AG09319 (cell line): ENCODE data around the gene MRPL12.

Experiments
- DNase-seq: peaks from one replicate; pipeline ENCODE4 v3.0.0-alpha.2; 2010; ENCODE audit warnings: low read depth; ENCODE audit errors: extremely low read depth
- TF ChIP-seq, protein P1 (sequence below): IDR thresholded peaks from 2 replicates; pipeline ENCODE4 v1.5.1; 2011; ENCODE audit warnings: low read depth, mild to moderate bottlenecking, inconsistent platforms, low read length, moderate library complexity

MRPL12 gene

DNA sequence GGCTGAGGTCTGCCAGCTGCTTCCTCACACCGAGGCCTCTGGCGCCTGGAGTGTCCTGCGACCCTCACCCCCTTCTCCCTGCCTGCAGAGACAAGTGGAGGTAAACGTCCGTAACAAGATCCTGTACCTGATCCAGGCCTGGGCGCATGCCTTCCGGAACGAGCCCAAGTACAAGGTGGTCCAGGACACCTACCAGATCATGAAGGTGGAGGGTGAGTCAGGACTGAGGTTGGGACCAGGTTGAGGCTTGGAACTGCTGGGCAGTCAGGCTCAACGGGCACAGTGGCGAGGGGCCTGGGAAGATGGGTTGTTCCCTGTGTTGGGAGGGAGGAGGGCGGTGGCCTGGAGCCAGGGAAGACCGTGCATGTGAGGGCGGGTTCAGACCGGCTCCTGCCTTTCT lies 14.6 kb upstream of the MRPL12 start:
- TF ChIP-seq, protein P1, sequence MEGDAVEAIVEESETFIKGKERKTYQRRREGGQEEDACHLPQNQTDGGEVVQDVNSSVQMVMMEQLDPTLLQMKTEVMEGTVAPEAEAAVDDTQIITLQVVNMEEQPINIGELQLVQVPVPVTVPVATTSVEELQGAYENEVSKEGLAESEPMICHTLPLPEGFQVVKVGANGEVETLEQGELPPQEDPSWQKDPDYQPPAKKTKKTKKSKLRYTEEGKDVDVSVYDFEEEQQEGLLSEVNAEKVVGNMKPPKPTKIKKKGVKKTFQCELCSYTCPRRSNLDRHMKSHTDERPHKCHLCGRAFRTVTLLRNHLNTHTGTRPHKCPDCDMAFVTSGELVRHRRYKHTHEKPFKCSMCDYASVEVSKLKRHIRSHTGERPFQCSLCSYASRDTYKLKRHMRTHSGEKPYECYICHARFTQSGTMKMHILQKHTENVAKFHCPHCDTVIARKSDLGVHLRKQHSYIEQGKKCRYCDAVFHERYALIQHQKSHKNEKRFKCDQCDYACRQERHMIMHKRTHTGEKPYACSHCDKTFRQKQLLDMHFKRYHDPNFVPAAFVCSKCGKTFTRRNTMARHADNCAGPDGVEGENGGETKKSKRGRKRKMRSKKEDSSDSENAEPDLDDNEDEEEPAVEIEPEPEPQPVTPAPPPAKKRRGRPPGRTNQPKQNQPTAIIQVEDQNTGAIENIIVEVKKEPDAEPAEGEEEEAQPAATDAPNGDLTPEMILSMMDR = no peak
- DNase-seq = no peak

DNA sequence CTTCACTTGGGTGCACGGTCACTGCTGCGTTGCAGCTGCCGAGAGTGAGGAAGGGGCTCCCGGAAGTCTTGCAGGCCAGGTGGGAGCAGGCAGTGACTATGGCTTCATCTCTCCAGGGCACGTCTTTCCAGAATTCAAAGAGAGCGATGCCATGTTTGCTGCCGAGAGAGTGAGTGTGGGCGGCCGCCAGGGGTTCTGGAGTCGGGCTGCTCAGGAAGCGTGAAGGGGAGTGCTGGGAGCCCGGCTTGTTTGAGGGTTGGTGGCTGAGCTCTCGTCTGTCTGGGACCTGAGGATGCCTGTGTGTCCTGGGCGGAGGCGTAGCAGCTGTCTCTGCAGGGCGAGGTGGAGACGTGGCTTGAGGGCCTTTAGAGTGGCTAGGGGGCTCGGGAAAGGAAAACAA lies 13.1 kb upstream of the MRPL12 start:
- TF ChIP-seq, protein P1 = no peak
- no peak for DNase-seq

DNA sequence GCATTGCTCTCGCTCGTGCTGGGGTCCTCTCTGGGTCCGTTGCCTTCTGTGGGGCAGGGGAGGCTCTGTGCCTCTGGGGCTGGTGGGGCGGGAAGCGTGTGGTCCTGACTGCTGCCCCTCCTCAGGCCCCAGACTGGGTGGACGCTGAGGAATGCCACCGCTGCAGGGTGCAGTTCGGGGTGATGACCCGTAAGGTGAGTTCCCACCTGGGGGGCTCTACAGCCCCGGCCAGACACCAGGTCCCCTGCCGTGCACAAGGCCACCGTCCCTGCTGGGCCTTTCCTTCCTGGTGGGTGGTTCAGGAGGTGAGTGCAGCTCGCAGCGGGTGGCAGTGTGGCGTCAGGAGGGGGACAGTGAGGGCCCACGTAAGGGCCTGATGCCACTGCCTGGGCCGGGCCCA lies 12.6 kb upstream of the MRPL12 start:
- no peak for DNase-seq
- TF ChIP-seq, protein P1 = no peak

DNA sequence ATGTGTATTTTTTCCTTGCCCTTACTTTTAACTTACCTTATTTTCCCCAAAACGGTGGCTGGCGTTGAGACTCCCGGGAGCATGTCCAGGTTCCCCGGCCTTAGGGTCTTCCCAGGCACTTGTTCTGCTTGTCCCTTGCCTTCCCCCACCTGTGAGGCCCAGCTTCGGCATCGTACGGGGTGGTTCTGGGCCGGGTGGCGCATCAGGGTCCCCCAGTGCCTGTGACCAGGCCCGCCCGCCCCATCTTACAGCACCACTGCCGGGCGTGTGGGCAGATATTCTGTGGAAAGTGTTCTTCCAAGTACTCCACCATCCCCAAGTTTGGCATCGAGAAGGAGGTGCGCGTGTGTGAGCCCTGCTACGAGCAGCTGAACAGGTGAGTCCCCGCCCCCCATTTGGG lies 12.0 kb upstream of the MRPL12 start:
- TF ChIP-seq, protein P1 = no peak
- DNase-seq = no peak

DNA sequence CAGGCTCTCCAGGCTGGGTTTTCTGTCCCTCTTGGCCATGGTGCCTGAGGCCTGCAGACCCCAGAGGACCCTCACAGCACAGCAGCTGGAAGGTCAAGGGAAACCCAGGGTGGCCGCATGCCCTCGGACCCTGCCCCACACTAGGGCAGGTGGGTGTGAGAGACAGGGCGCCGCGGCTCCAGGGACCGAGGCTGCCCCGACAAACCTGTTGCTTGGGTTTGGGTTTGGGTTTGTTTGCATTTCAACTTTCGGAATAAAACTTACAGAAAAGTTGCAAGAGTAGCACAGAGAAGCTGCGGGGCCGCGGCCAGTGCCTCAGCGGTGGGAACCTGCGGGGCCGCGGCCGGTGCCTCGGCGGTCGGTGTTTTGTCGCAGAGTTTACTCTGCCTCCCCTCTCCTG lies 11.6 kb upstream of the MRPL12 start:
- TF ChIP-seq, protein P1 = no peak
- DNase-seq = no peak

DNA sequence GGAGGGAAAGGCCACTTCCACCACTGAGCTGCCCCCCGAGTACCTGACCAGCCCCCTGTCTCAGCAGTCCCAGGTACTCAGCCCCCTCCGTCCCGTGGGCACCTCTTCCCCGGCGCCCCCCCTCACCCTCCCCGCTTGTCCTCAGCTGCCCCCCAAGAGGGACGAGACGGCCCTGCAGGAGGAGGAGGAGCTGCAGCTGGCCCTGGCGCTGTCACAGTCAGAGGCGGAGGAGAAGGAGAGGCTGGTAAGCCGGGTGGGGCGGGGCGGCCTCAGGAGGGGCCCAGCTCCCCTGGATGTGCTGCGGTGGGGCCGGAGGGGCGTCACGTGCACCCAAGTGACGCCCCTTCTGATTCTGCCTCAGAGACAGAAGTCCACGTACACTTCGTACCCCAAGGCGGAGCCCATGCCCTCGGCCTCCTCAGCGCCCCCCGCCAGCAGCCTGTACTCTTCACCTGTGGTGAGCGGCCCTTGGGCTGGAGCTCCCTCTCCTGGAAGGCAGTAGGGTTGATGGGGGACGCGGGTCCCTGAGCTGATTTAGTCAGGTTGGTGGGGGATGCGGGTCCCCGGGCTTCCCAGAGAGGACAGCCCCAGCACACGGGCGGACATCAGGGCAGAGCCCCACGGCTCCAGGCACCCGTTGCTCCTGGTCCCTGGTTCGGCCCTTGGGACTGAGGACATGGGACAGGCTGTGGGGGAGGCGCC lies 9.5 kb upstream of the MRPL12 start:
- TF ChIP-seq, protein P1 = no peak
- DNase-seq = no peak

DNA sequence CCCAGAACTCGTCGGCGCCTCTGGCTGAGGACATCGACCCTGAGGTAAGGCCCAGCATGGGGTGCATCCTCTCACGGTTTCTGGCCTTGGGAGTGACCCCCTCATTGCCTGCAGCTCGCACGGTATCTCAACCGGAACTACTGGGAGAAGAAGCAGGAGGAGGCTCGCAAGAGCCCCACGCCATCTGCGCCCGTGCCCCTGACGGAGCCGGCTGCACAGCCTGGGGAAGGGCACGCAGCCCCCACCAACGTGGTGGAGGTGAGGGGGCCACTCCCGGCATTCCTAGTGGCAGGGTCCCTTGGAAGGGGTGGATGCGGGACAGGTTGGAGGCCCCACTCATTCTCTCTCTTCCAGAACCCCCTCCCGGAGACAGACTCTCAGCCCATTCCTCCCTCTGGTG lies 8.4 kb upstream of the MRPL12 start:
- DNase-seq = no peak
- TF ChIP-seq, protein P1 = no peak
